ENCODE results near the gene RPS6KC1. TPM values are rescaled to one million over a fixed set of nuclear protein-coding genes. Genes with fewer than 3 reads are reported as not detected.

RPS6KC1 gene
- total and polyA plus RNA-seq, 2 donors (not counting 1 experiment from before 2014, with no cell fraction given) = 2.4 to 19.0 TPM

- Mint-ChIP-seq H3K4me3 (no peak overlapping the region), H3K27me3 (no peaks in the 10 kb centered on the region), H3K9me3 (ENCODE audit: insufficient read depth) (peaks cover 4% of the 10 kb centered on the region), H3K27ac (no peak overlapping the region), H3K4me1 (no peaks in the 10 kb centered on the region)
- no peak overlapping the region for H3K9ac ChIP-seq (ENCODE audit: low read length)
- DNase-seq (no peak), ATAC-seq (ENCODE audit: low read depth) (no peak)
- no peak overlapping the region for H3K4me2 ChIP-seq (replicated peaks; ENCODE audit: low read depth, low read length, poor library complexity, severe bottlenecking)
- H3K27ac ChIP-seq (ENCODE audit: low read length in 2 of 2) = no peak overlapping the region
- no peaks in the 10 kb centered on the region for H3K9me3 ChIP-seq (ENCODE audit: control extremely low read depth in 1 of 3, control insufficient read depth in 2 of 3, insufficient read depth in 1 of 3, low read length in 2 of 3)
- POLR2A ChIA-PET = no interaction called here
- no peaks in the 10 kb centered on the region for H3K4me1 ChIP-seq (ENCODE audit: control insufficient read depth in 2 of 2, insufficient read depth in 2 of 2, low read length in 2 of 2)
- no peaks in the 10 kb centered on the region for H3K27me3 ChIP-seq (replicated peaks in 1 of 4; ENCODE audit: control extremely low read depth in 1 of 4, control insufficient read depth in 3 of 4, insufficient read depth in 4 of 4, low read length in 3 of 4)
- CTCF ChIA-PET = no interaction called here
- TF ChIP-seq EZH2 (IDR thresholded peaks at IDR 0.05; ENCODE audit: borderline replicate concordance, insufficient read depth, low read depth, low read length, poor library complexity, severe bottlenecking) (no peak), CTCF (IDR thresholded peaks at IDR 0.05) (no peak)
- H4K20me1 ChIP-seq (ENCODE audit: control insufficient read depth, insufficient read depth, low read length, poor library complexity, severe bottlenecking) = no peaks in the 10 kb centered on the region
- H2AFZ ChIP-seq (ENCODE audit: insufficient read depth, low read depth, low read length, poor library complexity, severe bottlenecking) = no peak overlapping the region
- intact Hi-C loops (cut with micrococcal nuclease) = no loop called here
- H3K4me3 ChIP-seq (ENCODE audit: control extremely low read depth in 1 of 5, extremely low read depth in 1 of 5, insufficient read depth in 1 of 5, low read depth in 2 of 5, low read length in 4 of 5) = no peak overlapping the region
- 89% methylated on average over 1 of the region's 4 CpGs for WGBS (ENCODE audit: insufficient coverage)
- no peaks in the 10 kb centered on the region for H3K36me3 ChIP-seq (replicated peaks in 1 of 2; ENCODE audit: control extremely low read depth in 1 of 2, control insufficient read depth in 1 of 2, extremely low read depth in 1 of 2, insufficient read depth in 2 of 2, low read length in 1 of 2)
- no peaks in the 10 kb centered on the region for H3K79me2 ChIP-seq (ENCODE audit: control insufficient read depth, insufficient read depth, low read length)
Observed at GRCh38 chr1:213291526-213291925, 240.5 kb downstream of the RPS6KC1 start.

GRCh38 chr1:213292614-213293013 is 241.6 kb downstream of the RPS6KC1 start:
- no peak overlapping the region for H3K4me2 ChIP-seq (replicated peaks; ENCODE audit: low read depth, low read length, poor library complexity, severe bottlenecking)
- no peaks in the 10 kb centered on the region for H3K79me2 ChIP-seq (ENCODE audit: control insufficient read depth, insufficient read depth, low read length)
- ATAC-seq (ENCODE audit: low read depth) (no peak), DNase-seq (no peak)
- CTCF ChIA-PET = no interaction called here
- H3K9ac ChIP-seq (ENCODE audit: low read length) = no peak overlapping the region
- Mint-ChIP-seq H3K27ac (no peak overlapping the region), H3K27me3 (no peaks in the 10 kb centered on the region), H3K9me3 (ENCODE audit: insufficient read depth) (peaks cover 5% of the 10 kb centered on the region), H3K4me1 (no peaks in the 10 kb centered on the region), H3K4me3 (no peak overlapping the region)
- no peak overlapping the region for H3K27ac ChIP-seq (ENCODE audit: low read length in 2 of 2)
- H4K20me1 ChIP-seq (ENCODE audit: control insufficient read depth, insufficient read depth, low read length, poor library complexity, severe bottlenecking) = no peaks in the 10 kb centered on the region
- intact Hi-C loops (cut with micrococcal nuclease) = no loop called here
- POLR2A ChIA-PET = no interaction called here
- no peaks in the 10 kb centered on the region for H3K27me3 ChIP-seq (replicated peaks in 1 of 4; ENCODE audit: control extremely low read depth in 1 of 4, control insufficient read depth in 3 of 4, insufficient read depth in 4 of 4, low read length in 3 of 4)
- H3K4me1 ChIP-seq (ENCODE audit: control insufficient read depth in 2 of 2, insufficient read depth in 2 of 2, low read length in 2 of 2) = no peaks in the 10 kb centered on the region
- TF ChIP-seq EZH2 (IDR thresholded peaks at IDR 0.05; ENCODE audit: borderline replicate concordance, insufficient read depth, low read depth, low read length, poor library complexity, severe bottlenecking) = no peak
- TF ChIP-seq CTCF (IDR thresholded peaks at IDR 0.05) = no peak
- WGBS (ENCODE audit: insufficient coverage) = no CpG with 5 or more reads among the region's 2 CpGs
- no peak overlapping the region for H2AFZ ChIP-seq (ENCODE audit: insufficient read depth, low read depth, low read length, poor library complexity, severe bottlenecking)
- H3K36me3 ChIP-seq (replicated peaks in 1 of 2; ENCODE audit: control extremely low read depth in 1 of 2, control insufficient read depth in 1 of 2, extremely low read depth in 1 of 2, insufficient read depth in 2 of 2, low read length in 1 of 2) = no peaks in the 10 kb centered on the region
- no peaks in the 10 kb centered on the region for H3K9me3 ChIP-seq (ENCODE audit: control extremely low read depth in 1 of 3, control insufficient read depth in 2 of 3, insufficient read depth in 1 of 3, low read length in 2 of 3)
- H3K4me3 ChIP-seq (ENCODE audit: control extremely low read depth in 1 of 5, extremely low read depth in 1 of 5, insufficient read depth in 1 of 5, low read depth in 2 of 5, low read length in 4 of 5) = no peak overlapping the region
